ENCODE results near the gene APOBEC3B. TPM values are rescaled to one million over a fixed set of nuclear protein-coding genes. Genes with fewer than 3 reads are reported as not detected.

APOBEC3B gene
- total RNA-seq: 0.34 and 0.50 TPM in 2 replicates

GRCh38 chr22:38981992-38982927, at the start of gene APOBEC3B:
TSS of gene APOBEC3B (plus strand) at chr22:38982347. CDS start at chr22:38982454, 107 bp downstream.

GRCh38 chr22:38957046-38957770, 24.9 kb upstream of the APOBEC3B start, which contains the start of gene APOBEC3A:
TSS of gene APOBEC3A (plus strand) at chr22:38957609. CDS start at chr22:38957692, 83 bp downstream.

DNA sequence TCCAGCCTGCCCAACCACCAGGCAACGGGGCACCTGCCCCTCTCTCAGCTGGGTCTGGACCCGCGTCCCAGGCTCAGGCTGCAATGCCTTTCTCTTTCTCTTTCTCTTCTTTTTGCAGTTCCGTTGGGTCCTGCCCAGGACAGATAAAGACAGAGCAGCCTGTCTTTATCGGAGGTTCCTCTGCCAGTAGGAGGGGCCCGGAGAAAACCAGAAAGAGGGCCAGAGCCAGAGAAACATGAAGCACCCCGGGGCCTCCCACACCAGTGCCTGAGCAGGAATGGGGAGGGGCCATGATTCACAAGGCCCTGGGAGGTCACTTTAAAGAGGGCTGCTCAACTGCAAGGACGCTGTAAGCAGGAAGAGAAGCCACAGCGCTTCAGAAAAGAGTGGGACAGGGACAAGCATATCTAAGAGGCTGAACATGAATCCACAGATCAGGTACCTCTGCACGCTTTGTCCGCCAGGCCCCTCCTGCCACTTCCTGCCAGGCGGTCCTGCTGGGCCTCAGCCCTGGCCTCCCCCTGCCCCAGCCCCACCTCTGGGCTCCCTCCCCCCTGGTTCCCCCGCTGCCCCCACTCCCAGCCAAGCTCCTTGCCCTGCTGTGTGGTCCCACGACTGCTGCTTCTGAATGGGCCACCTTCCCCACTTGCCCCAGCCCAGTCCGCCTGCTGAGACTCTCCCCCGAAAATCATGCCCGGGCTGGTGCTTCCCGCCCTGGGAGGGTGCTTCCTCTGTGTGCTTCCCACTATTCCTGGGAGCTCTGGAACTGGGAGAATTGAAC, 32.0 kb downstream of the APOBEC3B start, which contains the start of gene APOBEC3C:
TSS of gene APOBEC3C (plus strand) at position 316 of the 781 bp plus-strand sequence. CDS start at position 422, 106 bp downstream.

GRCh38 chr22:39040538-39041296, 58.6 kb downstream of the APOBEC3B start, which contains the start of gene APOBEC3F:
TSS of gene APOBEC3F (plus strand) at chr22:39040864. CDS start at chr22:39040961, 97 bp downstream.

Other genes starting within 250 kb of the APOBEC3B start
- gene SUN2, start 226.3 kb upstream of the APOBEC3B start, total RNA-seq: 21.5 and 69.4 TPM in 2 replicates
- 29.1 and 38.3 TPM in 2 replicates for gene DNAL4, start 188.2 kb upstream of the APOBEC3B start, total RNA-seq
- under 0.01 and 5.7 TPM in 2 replicates for gene NPTXR, start 138.3 kb upstream of the APOBEC3B start, total RNA-seq
- 13.7 and 32.5 TPM in 2 replicates for gene CBX6, start 110.1 kb upstream of the APOBEC3B start, total RNA-seq
- 0.64 and 5.8 TPM in 2 replicates for gene APOBEC3A, start 24.7 kb upstream of the APOBEC3B start, total RNA-seq
- gene APOBEC3C, start 31.9 kb downstream of the APOBEC3B start, total RNA-seq: 7.5 and 13.0 TPM in 2 replicates
- gene APOBEC3D, start 38.8 kb downstream of the APOBEC3B start, total RNA-seq: 0.34 and 0.93 TPM in 2 replicates
- gene APOBEC3F, start 58.5 kb downstream of the APOBEC3B start, total RNA-seq: 2.1 and 4.3 TPM in 2 replicates
- gene APOBEC3G, start 94.9 kb downstream of the APOBEC3B start, total RNA-seq: 1.4 and 4.8 TPM in 2 replicates
- not detected in 2 replicates for gene APOBEC3H, start 114.9 kb downstream of the APOBEC3B start, total RNA-seq
- 2.4 and 3.9 TPM in 2 replicates for gene CBX7, start 170.3 kb downstream of the APOBEC3B start, total RNA-seq